SJSA1 (cell line): ENCODE results near the gene SLC4A1. TPM values are rescaled to one million over a fixed set of nuclear protein-coding genes. Genes with fewer than 3 reads are reported as not detected.

Source experiments
- DNase-seq, 2 experiments: peaks; one replicate each; pipeline ENCODE4 v3.0.0-alpha.2; 2015 to 2020; ENCODE audit warnings: low spot score in 2 of 2, low read depth in 1 of 2
- H3K27ac ChIP-seq: fragments of 250-450 bp; sonication (Bioruptor Pico); 2 replicates; pipeline ENCODE4 v1.5.1; 2020; ENCODE audit warnings: mild to moderate bottlenecking, moderate library complexity
- H3K27me3 ChIP-seq: fragments of 250-450 bp; sonication (Bioruptor Pico); replicated peaks from 2 replicates; pipeline ENCODE4 v1.5.1; 2020; ENCODE audit warnings: mild to moderate bottlenecking, moderate library complexity
- H3K36me3 ChIP-seq: fragments of 250-450 bp; sonication (Bioruptor Pico); 2 replicates; pipeline ENCODE4 v1.5.1; 2020; ENCODE audit warnings: mild to moderate bottlenecking
- H3K4me1 ChIP-seq: fragments of 250-450 bp; sonication (Bioruptor Pico); replicated peaks from 2 replicates; pipeline ENCODE4 v1.6.1; 2021; ENCODE audit warnings: mild to moderate bottlenecking
- H3K4me3 ChIP-seq: fragments of 250-450 bp; sonication (Bioruptor Pico); 2 replicates; pipeline ENCODE4 v1.5.1; 2020; ENCODE audit warnings: mild to moderate bottlenecking
- H3K9me3 ChIP-seq: fragments of 250-450 bp; sonication (Bioruptor Pico); replicated peaks from 2 replicates; pipeline ENCODE4 v1.5.1; 2020; ENCODE audit warnings: mild to moderate bottlenecking
- total RNA-seq: library from RNA; depleted of rRNA; stranded (reverse); fragments of >200 nt; shearing (Covaris generic); gene quantifications from 2 replicates; pipeline ENCODE4 v1.2.3, GENCODE V29; 2014; rRNA removed

Gene SLC4A1
- not detected in 2 replicates for total RNA-seq

DNA sequence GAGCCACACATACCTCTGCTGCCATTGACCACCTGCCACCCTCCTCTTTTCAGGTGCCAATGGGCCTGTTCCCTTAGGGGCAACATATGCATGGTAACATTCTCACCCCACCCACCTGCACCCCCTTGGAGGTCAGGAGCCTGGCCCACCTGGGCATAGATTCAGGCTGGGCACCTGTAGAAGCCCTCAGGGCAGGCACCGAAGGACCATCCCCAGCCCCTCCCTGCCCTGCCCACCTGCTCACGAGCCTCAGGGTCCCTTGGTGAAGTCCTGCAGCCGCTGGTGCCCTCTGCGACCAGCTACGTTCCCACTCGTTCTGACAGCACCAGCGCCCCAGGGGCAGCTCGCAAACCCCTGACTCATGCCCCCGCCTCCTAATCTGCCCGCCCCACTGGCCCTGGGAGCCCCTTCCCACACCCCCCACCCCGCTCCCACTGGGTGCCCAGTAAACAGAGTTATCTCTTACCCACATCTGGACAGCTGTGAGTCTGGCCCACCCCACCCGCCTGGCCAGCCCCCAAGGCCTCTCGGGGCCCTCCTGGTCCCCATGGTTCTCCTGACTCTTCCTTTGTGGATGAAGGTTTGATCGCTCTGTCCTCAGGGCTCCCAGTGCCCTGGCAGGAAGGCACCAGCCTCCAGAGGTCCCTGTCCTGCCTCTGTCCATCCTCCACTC lies at the start of gene SLC4A1:
Gene SLC4A1, minus strand, starts transcription at position 318 of the 673 bp plus-strand sequence. CDS start 5,269 bp downstream, outside the sequence.
- Histone ChIP-seq H3K4me1 (no peaks in the 10 kb centered on the region), H3K36me3 (no peaks in the 10 kb centered on the region), H3K9me3 (no peaks in the 10 kb centered on the region), H3K27me3 (peaks cover 16% of the 10 kb centered on the region; the same call in 1 of the 2 replicates), H3K4me3 (no peak within 1 kb of the TSS), H3K27ac (no peak within 1 kb of the TSS)
- no peak for DNase-seq

DNA sequence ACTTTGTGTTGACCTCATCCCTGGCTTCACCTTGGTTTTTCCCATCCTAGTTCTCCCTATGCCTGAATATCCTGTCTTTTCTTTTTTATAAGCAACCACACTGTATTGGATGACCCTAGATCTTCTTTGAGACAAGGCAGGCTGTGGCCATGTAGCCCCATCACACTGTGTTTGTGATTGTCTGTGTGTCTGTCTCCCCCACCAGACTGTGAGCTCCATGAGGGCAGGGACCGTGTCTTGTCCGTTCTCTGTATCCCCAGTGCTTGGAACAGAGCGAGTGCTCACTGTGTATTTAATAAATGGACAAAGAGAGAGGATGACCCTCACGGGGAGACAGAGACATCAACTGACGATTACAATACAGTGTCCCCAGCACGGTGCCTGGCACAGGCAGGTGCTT lies 49.6 kb upstream of the SLC4A1 start:
- DNase-seq: no peak
- Histone ChIP-seq H3K4me3 (no peak overlapping the region), H3K4me1 (peaks cover 5% of the 10 kb centered on the region; the same call in 1 of the 2 replicates), H3K27me3 (peaks cover 50% of the 10 kb centered on the region), H3K9me3 (no peaks in the 10 kb centered on the region; the same call in 1 of the 2 replicates), H3K36me3 (peaks cover 37% of the 10 kb centered on the region), H3K27ac (no peak overlapping the region)

- Histone ChIP-seq H3K27ac (no peak overlapping the region), H3K9me3 (no peaks in the 10 kb centered on the region; the same call in 1 of the 2 replicates), H3K27me3 (peaks cover 54% of the 10 kb centered on the region), H3K4me1 (peaks cover 5% of the 10 kb centered on the region; the same call in 1 of the 2 replicates), H3K4me3 (no peak overlapping the region), H3K36me3 (peaks cover 22% of the 10 kb centered on the region)
- no peak for DNase-seq
These were observed 48.1 kb upstream of the SLC4A1 start for GRCh38 chr17:44315760-44316731.

- H3K27me3 ChIP-seq: peaks cover 54% of the 10 kb centered on the region
- DNase-seq: no peak
- H3K27ac ChIP-seq: no peak overlapping the region
- no peak overlapping the region for H3K4me3 ChIP-seq
- peaks cover 12% of the 10 kb centered on the region for H3K36me3 ChIP-seq
- no peaks in the 10 kb centered on the region; the same call in 1 of the 2 replicates for H3K9me3 ChIP-seq
- H3K4me1 ChIP-seq: peaks cover 5% of the 10 kb centered on the region; the same call in 1 of the 2 replicates
These were observed 47.1 kb upstream of the SLC4A1 start for GRCh38 chr17:44314869-44315661.

DNA sequence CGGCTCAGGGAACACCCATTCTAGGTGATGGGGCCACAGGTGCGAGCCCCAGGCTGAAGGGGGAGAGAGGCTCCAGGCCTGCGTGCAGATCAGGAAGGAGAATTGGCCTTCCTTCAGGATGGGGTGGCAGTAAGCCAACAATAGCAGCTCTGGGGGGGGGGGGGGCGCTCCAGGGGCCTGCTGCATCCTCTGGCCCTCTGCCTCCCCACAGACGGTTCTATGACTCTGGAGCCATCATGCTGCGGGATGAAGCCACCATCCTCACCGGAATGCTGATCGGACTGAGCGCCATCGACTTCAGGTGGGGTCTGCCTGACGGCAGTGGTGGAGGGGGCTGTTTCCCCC lies 46.6 kb upstream of the SLC4A1 start:
- peaks cover 59% of the 10 kb centered on the region for H3K27me3 ChIP-seq
- no peak overlapping the region for H3K4me3 ChIP-seq

DNA sequence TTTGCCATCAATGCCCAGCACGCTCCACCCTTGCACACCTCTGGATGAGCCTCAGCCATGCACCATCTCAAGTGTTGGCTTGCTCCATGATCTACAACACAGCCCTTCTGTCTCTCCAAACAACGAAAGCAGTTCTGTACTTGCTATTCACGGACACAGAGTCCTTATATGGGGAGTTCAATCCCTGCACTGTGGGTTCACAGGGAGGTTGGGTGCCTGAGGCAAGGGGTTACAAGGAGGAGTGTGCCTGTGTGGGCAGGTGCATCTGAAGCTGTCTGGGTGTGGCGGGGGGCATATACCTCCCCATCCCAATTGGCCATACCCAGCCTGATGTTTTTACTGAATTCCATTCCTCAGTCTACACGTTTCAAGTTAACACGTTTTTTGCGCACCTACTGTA lies 46.1 kb upstream of the SLC4A1 start:
- H3K4me3 ChIP-seq: no peak overlapping the region
- peaks cover 64% of the 10 kb centered on the region for H3K27me3 ChIP-seq
- H3K36me3 ChIP-seq: peaks cover 2% of the 10 kb centered on the region; the same call in 1 of the 2 replicates
- no peak for DNase-seq
- peaks cover 5% of the 10 kb centered on the region; the same call in 1 of the 2 replicates for H3K4me1 ChIP-seq
- no peaks in the 10 kb centered on the region; the same call in 1 of the 2 replicates for H3K9me3 ChIP-seq
- H3K27ac ChIP-seq: no peak overlapping the region

More for the DNA sequence above, 46.6 kb upstream of the SLC4A1 start:
- Histone ChIP-seq H3K27ac (no peak overlapping the region), H3K36me3 (peaks cover 6% of the 10 kb centered on the region), H3K4me1 (peaks cover 5% of the 10 kb centered on the region; the same call in 1 of the 2 replicates), H3K9me3 (no peaks in the 10 kb centered on the region; the same call in 1 of the 2 replicates)
- DNase-seq: no peak

GRCh38 chr17:44312396-44313104 lies 44.6 kb upstream of the SLC4A1 start:
- H3K36me3 ChIP-seq: no peaks in the 10 kb centered on the region
- H3K9me3 ChIP-seq: no peaks in the 10 kb centered on the region; the same call in 1 of the 2 replicates
- H3K27me3 ChIP-seq: peaks cover 65% of the 10 kb centered on the region
- DNase-seq: no peak
- H3K4me3 ChIP-seq: no peak overlapping the region
- H3K27ac ChIP-seq: no peak overlapping the region
- peaks cover 7% of the 10 kb centered on the region; the same call in 1 of the 2 replicates for H3K4me1 ChIP-seq

- Histone ChIP-seq H3K4me1 (peaks cover 7% of the 10 kb centered on the region; the same call in 1 of the 2 replicates), H3K36me3 (no peaks in the 10 kb centered on the region), H3K27ac (no peak overlapping the region), H3K27me3 (peaks cover 64% of the 10 kb centered on the region), H3K9me3 (no peaks in the 10 kb centered on the region; the same call in 1 of the 2 replicates), H3K4me3 (no peak overlapping the region)
- DNase-seq: no peak
These were observed 43.7 kb upstream of the SLC4A1 start for GRCh38 chr17:44311562-44312181.

GRCh38 chr17:44310609-44311376 lies 42.9 kb upstream of the SLC4A1 start:
- Histone ChIP-seq H3K9me3 (no peaks in the 10 kb centered on the region; the same call in 1 of the 2 replicates), H3K27ac (no peak overlapping the region), H3K27me3 (peaks cover 62% of the 10 kb centered on the region), H3K4me1 (peaks cover 7% of the 10 kb centered on the region; the same call in 1 of the 2 replicates), H3K4me3 (no peak overlapping the region), H3K36me3 (no peaks in the 10 kb centered on the region)
- DNase-seq: no peak

DNA sequence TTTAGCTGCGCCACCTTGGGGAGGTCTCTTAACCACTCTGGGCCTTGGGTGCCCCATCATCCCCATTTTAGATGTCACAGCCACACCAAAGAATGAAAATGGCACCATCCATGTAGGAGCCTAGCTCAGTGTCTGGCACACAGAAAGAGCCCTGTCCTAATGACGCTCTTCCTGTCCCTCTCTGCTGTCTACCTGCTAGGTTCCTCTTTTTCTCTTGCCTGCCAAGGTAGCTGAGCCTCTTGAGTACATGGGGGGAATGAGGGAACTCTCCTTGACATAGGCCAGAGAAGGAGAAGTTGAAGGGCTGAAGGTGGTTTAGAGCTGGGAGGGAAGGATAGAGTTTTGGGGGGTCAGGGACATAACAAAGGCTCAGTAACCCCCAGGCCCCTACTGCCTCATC lies 42.3 kb upstream of the SLC4A1 start:
- no peak for DNase-seq

DNA sequence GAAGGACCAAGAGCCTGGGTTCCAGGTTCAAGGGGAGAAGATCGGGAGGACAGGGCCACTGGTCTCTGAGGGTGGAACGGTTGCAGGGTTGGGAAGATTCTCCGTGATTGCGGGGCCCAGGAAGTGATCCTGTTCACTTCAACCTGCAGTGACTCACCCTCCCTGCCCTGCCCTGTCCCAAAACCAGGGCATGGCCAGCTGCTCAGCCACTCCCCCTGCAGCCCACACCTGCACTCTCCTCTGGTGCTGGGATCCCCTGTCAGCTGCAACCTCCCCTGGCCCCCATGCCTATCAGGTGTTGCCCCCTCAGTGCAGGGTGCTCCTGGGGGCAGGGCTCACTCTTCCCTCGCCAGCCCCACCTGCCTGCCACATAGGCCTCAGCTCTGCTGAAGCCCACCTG lies 41.5 kb upstream of the SLC4A1 start:
- no peak overlapping the region for H3K4me3 ChIP-seq
- DNase-seq: no peak
- H3K27me3 ChIP-seq: peaks cover 56% of the 10 kb centered on the region
- no peak overlapping the region for H3K27ac ChIP-seq
- 0 out of 2 replicates have a peak, but pooled peaks cover 3% of the 10 kb centered on the region for H3K4me1 ChIP-seq
- no peaks in the 10 kb centered on the region for H3K36me3 ChIP-seq
- H3K9me3 ChIP-seq: no peaks in the 10 kb centered on the region; the same call in 1 of the 2 replicates

More for the DNA sequence above, 42.3 kb upstream of the SLC4A1 start:
- no peaks in the 10 kb centered on the region for H3K36me3 ChIP-seq
- H3K9me3 ChIP-seq: no peaks in the 10 kb centered on the region; the same call in 1 of the 2 replicates
- peaks cover 7% of the 10 kb centered on the region; the same call in 1 of the 2 replicates for H3K4me1 ChIP-seq
- H3K27ac ChIP-seq: no peak overlapping the region
- H3K27me3 ChIP-seq: peaks cover 57% of the 10 kb centered on the region
- H3K4me3 ChIP-seq: no peak overlapping the region
